Keratinocyte (primary cell): Measurements from ENCODE around the gene PNMT. TPM values are rescaled to one million over a fixed set of nuclear protein-coding genes. Genes with fewer than 3 reads are reported as not detected.

Source experiments
- DNase-seq: peaks from one replicate; pipeline ENCODE4 v3.0.0-alpha.2; 2011; ENCODE audit warnings: low read depth, missing footprints, low spot score
- FAIRE-seq: peaks from 2 replicates; lab custom pipeline; 2011; peaks lifted over from hg19 to GRCh38; lab: Jason Lieb, UNC
- H2AFZ ChIP-seq: 2 replicates; pipeline ENCODE4 v1.6.0; 2012; ENCODE audit warnings: low read length, control low read depth, inconsistent platforms; ENCODE audit not compliant: control insufficient read depth
- H3K27ac ChIP-seq: 2 replicates; pipeline ENCODE4 v1.5.1; 2011; ENCODE audit warnings: low read length; ENCODE audit not compliant: control insufficient read depth, insufficient read depth
- H3K27me3 ChIP-seq: 3 replicates; pipeline ENCODE4 v1.6.0; 2011; ENCODE audit warnings: low read length; ENCODE audit not compliant: control insufficient read depth, insufficient read depth; ENCODE audit errors: extremely low read depth
- H3K36me3 ChIP-seq, 2 experiments: 2 replicates in 1 of 2; 3 replicates in 1 of 2; pipeline ENCODE4 v1.5.1; 2011; ENCODE audit warnings: low read length in 2 of 2, mild to moderate bottlenecking in 1 of 2; ENCODE audit not compliant: control insufficient read depth in 2 of 2, insufficient read depth in 2 of 2; ENCODE audit errors: extremely low read depth in 1 of 2
- H3K4me1 ChIP-seq: 3 replicates; pipeline ENCODE4 v1.5.1; 2011; ENCODE audit warnings: low read length; ENCODE audit not compliant: control insufficient read depth, insufficient read depth; ENCODE audit errors: extremely low read depth
- H3K4me2 ChIP-seq: 3 replicates; pipeline ENCODE4 v1.6.0; 2011; ENCODE audit warnings: low read depth, low read length; ENCODE audit not compliant: control insufficient read depth, insufficient read depth; ENCODE audit errors: extremely low read depth
- H3K4me3 ChIP-seq, 3 experiments: fragments of 200-600 bp in 1 of 3; sonication (generic) in 1 of 3; 2 replicates in 2 of 3; 3 replicates in 1 of 3; pipeline ENCODE4 v1.5.1; 2011 to 2016; ENCODE audit warnings: low read length in 3 of 3, mild to moderate bottlenecking in 3 of 3, control low read depth in 2 of 3, inconsistent platforms in 1 of 3, low read depth in 1 of 3, mixed read lengths in 1 of 3, mixed run types in 1 of 3, moderate library complexity in 1 of 3; ENCODE audit not compliant: control insufficient read depth in 2 of 3, insufficient read depth in 2 of 3; ENCODE audit errors: extremely low read depth in 1 of 3
- H3K79me2 ChIP-seq: 2 replicates; pipeline ENCODE4 v1.6.0; 2012; ENCODE audit warnings: low read length; ENCODE audit not compliant: control insufficient read depth, insufficient read depth
- H3K9ac ChIP-seq: 3 replicates; pipeline ENCODE4 v1.6.0; 2011; ENCODE audit warnings: low read length; ENCODE audit not compliant: control insufficient read depth, insufficient read depth; ENCODE audit errors: extremely low read depth
- H3K9me1 ChIP-seq: 3 replicates; pipeline ENCODE4 v1.6.0; 2011; ENCODE audit warnings: low read length; ENCODE audit not compliant: control insufficient read depth, insufficient read depth; ENCODE audit errors: extremely low read depth
- H3K9me3 ChIP-seq: 2 replicates; pipeline ENCODE4 v1.5.1; 2012; ENCODE audit warnings: low read depth, low read length; ENCODE audit not compliant: control insufficient read depth
- H4K20me1 ChIP-seq: 3 replicates; pipeline ENCODE4 v1.6.0; 2011; ENCODE audit warnings: low read length; ENCODE audit not compliant: control insufficient read depth, insufficient read depth; ENCODE audit errors: extremely low read depth
- CTCF ChIP-seq, 3 experiments: IDR thresholded peaks in 1 of 3; conservative IDR thresholded peaks in 1 of 3; optimal IDR thresholded peaks in 1 of 3; 2 replicates in 2 of 3; 3 replicates in 1 of 3; pipeline versions ENCODE3 to v1.5.1; 2011; ENCODE audit warnings: low read length in 3 of 3, mild to moderate bottlenecking in 3 of 3, moderate library complexity in 2 of 3, control low read depth in 1 of 3, inconsistent platforms in 1 of 3; ENCODE audit not compliant: insufficient read depth in 2 of 3; ENCODE audit errors: extremely low read depth in 1 of 3
- EZH2 ChIP-seq: IDR thresholded peaks from one replicate; pipeline ENCODE4 v1.6.1; 2012; ENCODE audit warnings: inconsistent platforms, mild to moderate bottlenecking, low read length, moderate library complexity
- dilution Hi-C: fragments of 300-500 bp; cut with MboI; formaldehyde crosslinking; loops from one replicate; pipeline ENCODE4 v1.7.0; 2020; ENCODE audit warnings: low sequenced_read_pairs; ENCODE audit not compliant: extremely low pct_ligation_motif_present
- polyA plus RNA-seq, 5 experiments: library from polyadenylated mRNA; depleted of rRNA in 3 of 5; stranded (reverse) in 3 of 5; stranded (forward) in 1 of 5; unstranded in 1 of 5; fragments of >200 nt; gene quantifications; 1 replicate in 1 of 5; 2 replicates in 3 of 5; 3 replicates in 1 of 5; pipeline versions ENCODE4 v1.2.1 to v1.2.3, GENCODE V29; 2011 to 2012; ENCODE audit warnings: missing spikeins in 2 of 5, low read depth in 1 of 5, low replicate concordance in 1 of 5

The PNMT gene
- polyA plus RNA-seq, 1 donor (not counting 4 experiments of a cell fraction or from before 2014, with no cell fraction given) = not detected

GRCh38 chr17:39683295-39683939, 15.2 kb downstream of the PNMT start:
- Histone ChIP-seq H3K4me3 (no peak overlapping the region), H3K4me2 (no peak overlapping the region), H3K9me3 (no peaks in the 10 kb centered on the region), H3K4me1 (peaks cover 4% of the 10 kb centered on the region), H3K27me3 (no peaks in the 10 kb centered on the region), H3K79me2 (no peaks in the 10 kb centered on the region), H3K36me3 (no peaks in the 10 kb centered on the region), H4K20me1 (no peaks in the 10 kb centered on the region), H3K9me1 (no peaks in the 10 kb centered on the region), H2AFZ (no peak overlapping the region), H3K27ac (no peak overlapping the region), H3K9ac (no peak overlapping the region)
- TF ChIP-seq CTCF (optimal IDR thresholded peaks at IDR 0.05 in 1 of 3, IDR thresholded peaks at IDR 0.05 in 1 of 3, conservative IDR thresholded peaks at IDR 0.05 in 1 of 3; ENCODE audit: extremely low read depth in 1 of 3, insufficient read depth in 2 of 3, low read length in 3 of 3) = no peak
- TF ChIP-seq EZH2 = no peak
- dilution Hi-C loops = no loop called here
- no peak for FAIRE-seq
- no peak for DNase-seq

GRCh38 chr17:39684369-39685192, 16.3 kb downstream of the PNMT start:
- no peaks in the 10 kb centered on the region for H3K9me1 ChIP-seq
- H3K9ac ChIP-seq = no peak overlapping the region
- no peak for TF ChIP-seq EZH2
- TF ChIP-seq CTCF (optimal IDR thresholded peaks at IDR 0.05 in 1 of 3, IDR thresholded peaks at IDR 0.05 in 1 of 3, conservative IDR thresholded peaks at IDR 0.05 in 1 of 3; ENCODE audit: extremely low read depth in 1 of 3, insufficient read depth in 2 of 3, low read length in 3 of 3) = no peak
- FAIRE-seq = no peak
- H3K9me3 ChIP-seq = no peaks in the 10 kb centered on the region
- peaks cover 14% of the 10 kb centered on the region for H3K4me1 ChIP-seq
- H4K20me1 ChIP-seq = no peaks in the 10 kb centered on the region
- no peaks in the 10 kb centered on the region for H3K79me2 ChIP-seq
- no peak overlapping the region for H2AFZ ChIP-seq
- no peak overlapping the region for H3K4me3 ChIP-seq
- no peak overlapping the region for H3K27ac ChIP-seq
- dilution Hi-C loops = no loop called here
- no peaks in the 10 kb centered on the region for H3K36me3 ChIP-seq
- no peak for DNase-seq
- H3K4me2 ChIP-seq = no peak overlapping the region
- no peaks in the 10 kb centered on the region for H3K27me3 ChIP-seq
